Stimulated activated naive CD4-positive, alpha-beta T cell (primary cell): ENCODE results near the gene CPLX3.

ENCODE experiments used
- DNase-seq, 6 experiments: peaks; one replicate each; lab custom pipeline; 2025; lab: John Stamatoyannopoulos, UW

Gene CPLX3

GRCh38 chr15:74788042-74788682 is 38.3 kb upstream of the CPLX3 start:
- peak in 2 of 6 experiments; percentile 45 to 56 for DNase-seq

DNA sequence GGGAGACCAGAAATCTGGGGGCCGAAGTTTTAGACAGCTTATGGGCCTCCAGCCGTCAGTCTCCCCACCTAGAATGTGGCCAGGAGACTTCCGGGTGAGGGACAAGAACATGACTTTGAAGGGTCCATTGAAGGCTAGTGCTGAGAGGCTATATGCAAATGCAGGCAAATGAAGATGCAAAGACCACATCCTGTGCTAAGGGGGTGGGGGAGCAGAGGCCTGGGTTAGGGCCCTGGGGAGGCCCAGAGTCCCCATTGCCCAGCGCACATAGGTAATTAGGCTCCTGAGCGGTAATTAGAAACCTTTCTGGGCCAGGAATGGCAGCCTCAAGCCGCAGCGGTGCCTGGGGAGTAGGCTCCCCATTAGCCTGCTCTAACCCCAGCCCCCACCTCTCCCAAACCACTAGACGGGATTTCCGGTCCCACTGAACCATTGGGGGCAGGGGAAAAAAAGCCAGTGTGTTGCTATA is 37.7 kb upstream of the CPLX3 start:
- DNase-seq = peak; percentile 34 to 84 (median 62)

DNA sequence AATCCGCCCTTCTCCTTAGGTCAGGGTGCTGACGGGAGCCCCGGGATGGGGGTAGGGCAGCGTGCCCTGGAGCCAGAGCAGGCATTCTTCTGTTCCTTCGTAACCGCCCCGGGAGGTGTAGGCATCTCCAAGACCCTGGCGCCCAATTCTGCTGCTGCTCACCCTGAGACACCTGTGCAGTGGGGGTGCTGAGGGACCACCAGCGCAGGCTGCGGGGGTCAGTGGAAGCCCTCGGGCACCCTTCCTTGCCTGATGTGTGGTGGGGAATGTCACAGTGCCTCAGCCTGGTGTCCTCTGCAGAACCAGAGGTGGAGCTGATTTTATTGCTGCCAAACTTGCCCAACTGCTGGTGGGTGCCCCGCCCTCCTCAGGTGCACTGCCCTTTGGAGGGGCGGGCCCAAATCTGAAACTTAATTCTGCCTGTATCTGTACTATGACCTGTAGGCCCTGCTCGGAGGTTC is 37.2 kb upstream of the CPLX3 start:
- DNase-seq = peak in 5 of 6 experiments; percentile 26 to 55 (median 40)

DNA sequence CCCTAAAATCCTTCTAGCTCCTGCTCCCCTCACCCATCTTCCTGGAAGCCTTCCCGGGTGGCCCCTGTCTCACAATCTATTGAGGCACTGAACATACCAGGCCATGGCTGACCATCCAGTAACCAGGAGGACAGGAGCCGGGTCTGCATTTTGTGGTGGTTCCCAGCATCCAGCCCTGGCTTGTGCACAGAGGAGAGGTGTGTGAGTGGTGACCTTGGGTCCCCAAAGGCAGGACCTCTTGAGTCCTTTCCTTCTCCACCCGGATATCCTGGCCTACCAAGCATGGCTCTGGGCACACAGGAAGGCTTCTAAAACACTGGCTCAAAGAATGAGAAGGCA is 36.7 kb upstream of the CPLX3 start:
- no peak for DNase-seq

- no peak for DNase-seq
Observed at GRCh38 chr15:74790080-74790916, 36.1 kb upstream of the CPLX3 start.

- DNase-seq = no peak
Observed at GRCh38 chr15:74791007-74791406, 35.4 kb upstream of the CPLX3 start.

DNA sequence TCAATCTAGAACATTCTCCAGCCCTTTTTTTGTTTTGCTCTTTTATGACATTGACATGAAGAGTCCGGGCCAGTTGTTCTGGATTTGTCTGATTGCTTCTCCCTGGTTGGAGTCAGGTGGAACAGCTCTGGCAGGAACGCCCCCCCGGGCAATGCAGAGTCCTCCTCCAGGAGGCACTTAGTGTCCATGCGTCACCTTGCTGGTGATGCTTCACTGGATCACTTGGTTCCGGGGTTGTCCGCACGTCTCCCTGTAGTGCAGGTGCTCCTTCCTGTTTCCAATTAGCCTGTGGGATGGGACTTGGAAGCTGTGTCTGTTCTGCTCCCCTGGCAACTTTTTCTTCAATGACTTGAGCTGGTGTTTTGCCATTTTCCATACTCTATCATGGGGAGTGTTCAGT is 34.8 kb upstream of the CPLX3 start:
- no peak for DNase-seq

GRCh38 chr15:74792227-74793016 is 34.0 kb upstream of the CPLX3 start:
- peak in 1 of 6 experiments; percentile 21 for DNase-seq

GRCh38 chr15:74793135-74794028 is 33.0 kb upstream of the CPLX3 start:
- DNase-seq = peak; percentile 55 to 72 (median 69)

GRCh38 chr15:74794248-74794969 is 32.0 kb upstream of the CPLX3 start:
- no peak for DNase-seq

GRCh38 chr15:74794970-74795349 is 31.5 kb upstream of the CPLX3 start:
- peak in 2 of 6 experiments; percentile 10 to 21 for DNase-seq

- DNase-seq = peak in 4 of 6 experiments; percentile 15 to 53 (median 44)
Observed at GRCh38 chr15:74795966-74796625, 30.3 kb upstream of the CPLX3 start.

- no peak for DNase-seq
Observed at GRCh38 chr15:74798388-74799254, 27.8 kb upstream of the CPLX3 start.

GRCh38 chr15:74799255-74799855 is 27.1 kb upstream of the CPLX3 start:
- peak in 2 of 6 experiments; percentile 38 to 49 for DNase-seq

DNA sequence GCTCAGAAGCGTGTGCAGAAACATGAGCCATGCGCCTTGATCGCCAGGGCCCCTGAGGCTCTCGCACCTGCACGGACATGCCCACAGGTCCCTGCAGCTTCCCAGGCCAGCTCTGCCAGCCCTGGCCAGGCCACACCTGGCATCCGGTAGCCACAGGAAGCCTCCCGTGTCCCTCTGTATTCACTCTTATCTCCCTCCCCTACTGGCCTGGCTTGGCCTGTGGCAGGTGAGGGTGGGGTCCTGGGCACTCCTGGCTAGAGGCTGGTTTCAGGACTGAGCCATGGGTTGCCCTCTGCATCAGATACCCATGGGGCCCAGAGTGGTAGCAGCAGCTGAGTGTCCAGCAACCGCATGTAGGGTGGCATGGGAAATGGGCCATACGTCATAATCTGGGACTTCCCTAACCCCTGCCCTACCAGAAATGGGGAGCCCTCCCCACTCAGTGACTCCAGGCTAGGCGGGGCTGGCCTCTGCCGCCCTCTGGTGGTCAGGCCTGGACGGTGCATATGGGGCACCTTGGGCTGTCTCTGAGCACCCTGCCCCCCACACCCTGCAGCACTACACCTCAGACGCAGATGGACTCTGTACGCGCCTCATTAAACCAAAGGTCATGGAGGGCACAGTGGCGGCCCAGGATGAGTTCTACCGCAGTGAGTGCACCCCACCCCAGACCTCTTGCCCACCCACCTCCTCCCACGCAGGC is 26.4 kb upstream of the CPLX3 start:
- peak; percentile 70 to 86 (median 83) for DNase-seq

GRCh38 chr15:74800559-74801094 is 25.8 kb upstream of the CPLX3 start:
- DNase-seq = no peak

DNA sequence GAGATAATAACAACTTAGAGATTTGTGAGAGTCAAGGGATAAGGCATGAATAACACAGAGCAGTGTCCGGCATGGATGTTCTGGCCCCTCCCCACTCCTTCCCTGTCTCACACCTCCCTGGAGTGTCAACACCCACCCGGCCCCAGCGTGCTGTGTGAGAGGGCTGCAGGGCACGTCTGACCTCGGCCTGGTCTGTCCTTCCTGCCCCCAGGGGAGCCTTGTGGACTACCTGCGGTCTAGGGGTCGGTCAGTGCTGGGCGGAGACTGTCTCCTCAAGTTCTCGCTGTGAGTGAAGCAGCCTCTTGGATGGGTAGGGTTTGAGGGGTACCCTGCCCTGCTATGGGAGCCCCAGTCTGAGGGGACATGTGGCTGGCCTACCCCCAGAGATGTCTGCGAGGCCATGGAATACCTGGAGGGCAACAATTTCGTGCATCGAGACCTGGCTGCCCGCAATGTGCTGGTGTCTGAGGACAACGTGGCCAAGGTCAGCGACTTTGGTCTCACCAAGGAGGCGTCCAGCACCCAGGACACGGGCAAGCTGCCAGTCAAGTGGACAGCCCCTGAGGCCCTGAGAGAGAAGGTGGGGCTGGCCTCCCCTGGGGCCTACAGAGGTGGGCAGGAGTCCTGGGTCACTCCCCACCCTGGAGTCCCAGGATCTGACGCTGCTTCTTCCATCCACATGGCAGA is 25.0 kb upstream of the CPLX3 start:
- DNase-seq = no peak
